ENCODE data around the gene VGLL4.
A peak's percentile ranks its signal among the peaks of the same experiment; 100 is the strongest.
"Not testable (repeated sequence)": the region's sequence is repeated elsewhere in the genome, so short reads cannot be mapped to it uniquely, and the experiment has no call there.

VGLL4 gene

GRCh38 chr3:11576453-11576852 is 67.3 kb downstream of the VGLL4 start:
- no peaks in the 10 kb centered on the region for H3K9me3 ChIP-seq (ENCODE audit: control insufficient read depth, low read length)
- H3K4me3 ChIP-seq (ENCODE audit: low read depth, low read length) = no peak overlapping the region
- TF ChIP-seq CTCF (IDR thresholded peaks at IDR 0.05) = no peak
- H3K27me3 ChIP-seq (ENCODE audit: control insufficient read depth, insufficient read depth, low read length) = no peaks in the 10 kb centered on the region
- no peaks in the 10 kb centered on the region for H3K4me1 ChIP-seq
- H3K27ac ChIP-seq = no peak overlapping the region
- H3K4me2 ChIP-seq (ENCODE audit: low read length) = no peak overlapping the region
- H3K36me3 ChIP-seq (ENCODE audit: control insufficient read depth, insufficient read depth, low read length) = no peaks in the 10 kb centered on the region
- no peak overlapping the region for H2AFZ ChIP-seq
- peaks cover 60% of the 10 kb centered on the region for H3K79me2 ChIP-seq
- no peak overlapping the region for H3K9ac ChIP-seq

GRCh38 chr3:11575677-11576076 is 68.0 kb downstream of the VGLL4 start:
- H3K36me3 ChIP-seq (ENCODE audit: control insufficient read depth, insufficient read depth, low read length) = no peaks in the 10 kb centered on the region
- no peak for TF ChIP-seq CTCF (IDR thresholded peaks at IDR 0.05)
- H3K27me3 ChIP-seq (ENCODE audit: control insufficient read depth, insufficient read depth, low read length) = no peaks in the 10 kb centered on the region
- H3K79me2 ChIP-seq = peaks cover 66% of the 10 kb centered on the region
- no peak overlapping the region for H3K9ac ChIP-seq
- H2AFZ ChIP-seq = no peak overlapping the region
- H3K4me3 ChIP-seq (ENCODE audit: low read depth, low read length) = no peak overlapping the region
- H3K4me2 ChIP-seq (ENCODE audit: low read length) = no peak overlapping the region
- H3K27ac ChIP-seq = no peak overlapping the region
- H3K9me3 ChIP-seq (ENCODE audit: control insufficient read depth, low read length) = no peaks in the 10 kb centered on the region
- no peaks in the 10 kb centered on the region for H3K4me1 ChIP-seq

- H3K79me2 ChIP-seq = peaks cover 65% of the 10 kb centered on the region
- no peak for TF ChIP-seq CTCF (IDR thresholded peaks at IDR 0.05)
- no peak overlapping the region for H3K4me3 ChIP-seq (ENCODE audit: low read depth, low read length)
- H3K4me1 ChIP-seq = peaks cover 3% of the 10 kb centered on the region
- H3K4me2 ChIP-seq (ENCODE audit: low read length) = no peak overlapping the region
- no peaks in the 10 kb centered on the region for H3K27me3 ChIP-seq (ENCODE audit: control insufficient read depth, insufficient read depth, low read length)
- H3K9me3 ChIP-seq (ENCODE audit: control insufficient read depth, low read length) = no peaks in the 10 kb centered on the region
- no peak overlapping the region for H3K27ac ChIP-seq
- no peaks in the 10 kb centered on the region for H3K36me3 ChIP-seq (ENCODE audit: control insufficient read depth, insufficient read depth, low read length)
- H3K9ac ChIP-seq = no peak overlapping the region
- no peak overlapping the region for H2AFZ ChIP-seq
Observed at GRCh38 chr3:11574981-11575669, 68.6 kb downstream of the VGLL4 start.

- not testable (repeated sequence) for H3K4me2 ChIP-seq (ENCODE audit: low read length); H3K9me3 ChIP-seq (ENCODE audit: control insufficient read depth, low read length); H2AFZ ChIP-seq; H3K36me3 ChIP-seq (ENCODE audit: control insufficient read depth, insufficient read depth, low read length); H3K27ac ChIP-seq; H3K4me3 ChIP-seq (ENCODE audit: low read depth, low read length); H3K4me1 ChIP-seq; H3K27me3 ChIP-seq (ENCODE audit: control insufficient read depth, insufficient read depth, low read length); H3K9ac ChIP-seq
- peaks cover 68% of the 10 kb centered on the region for H3K79me2 ChIP-seq
Observed at GRCh38 chr3:11572660-11573059, 71.1 kb downstream of the VGLL4 start.

GRCh38 chr3:11570789-11571495 is 72.8 kb downstream of the VGLL4 start:
- peak overlapping the region; percentile 68 for H3K27ac ChIP-seq
- peaks cover 3% of the 10 kb centered on the region for H3K4me1 ChIP-seq
- no peak overlapping the region for H3K4me3 ChIP-seq (ENCODE audit: low read depth, low read length)
- no peak overlapping the region for H2AFZ ChIP-seq
- H3K9me3 ChIP-seq (ENCODE audit: control insufficient read depth, low read length) = no peaks in the 10 kb centered on the region
- H3K79me2 ChIP-seq = peaks cover 66% of the 10 kb centered on the region
- TF ChIP-seq CTCF (IDR thresholded peaks at IDR 0.05) = no peak
- no peak overlapping the region for H3K4me2 ChIP-seq (ENCODE audit: low read length)
- no peaks in the 10 kb centered on the region for H3K36me3 ChIP-seq (ENCODE audit: control insufficient read depth, insufficient read depth, low read length)
- no peaks in the 10 kb centered on the region for H3K27me3 ChIP-seq (ENCODE audit: control insufficient read depth, insufficient read depth, low read length)
- H3K9ac ChIP-seq = no peak overlapping the region
